Activated CD4-positive, alpha-beta T cell treated with anti-CD3 and anti-CD28 coated beads for 1 hour (primary cell): ENCODE measurements around the gene BST2.

Experiments
- DNase-seq: peaks from one replicate; pipeline ENCODE4 v3.0.0-alpha.2; 2020

The BST2 gene

DNA sequence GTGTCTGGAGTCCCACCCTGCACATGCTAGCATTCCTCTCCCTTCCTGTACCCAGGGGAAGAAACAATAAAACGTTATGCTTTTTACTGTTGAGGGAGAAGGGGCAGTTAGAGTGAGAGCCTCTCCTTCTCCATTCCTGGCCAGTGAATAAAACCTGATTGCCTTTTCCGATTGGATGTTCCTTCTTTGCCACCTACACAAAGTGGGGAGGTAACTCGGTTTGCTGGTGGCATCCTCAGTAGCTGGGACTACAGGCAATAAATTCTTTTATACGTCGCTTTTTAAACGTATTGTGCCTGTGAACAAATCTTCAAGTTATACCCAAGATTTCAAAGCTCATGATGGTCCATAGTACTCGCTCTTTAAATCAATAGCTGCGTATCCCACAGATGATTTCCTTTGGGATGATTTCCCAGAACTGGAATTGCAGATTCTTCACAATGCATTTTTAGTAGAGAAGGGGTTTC, 13.8 kb upstream of the BST2 start:
- no peak for DNase-seq

DNA sequence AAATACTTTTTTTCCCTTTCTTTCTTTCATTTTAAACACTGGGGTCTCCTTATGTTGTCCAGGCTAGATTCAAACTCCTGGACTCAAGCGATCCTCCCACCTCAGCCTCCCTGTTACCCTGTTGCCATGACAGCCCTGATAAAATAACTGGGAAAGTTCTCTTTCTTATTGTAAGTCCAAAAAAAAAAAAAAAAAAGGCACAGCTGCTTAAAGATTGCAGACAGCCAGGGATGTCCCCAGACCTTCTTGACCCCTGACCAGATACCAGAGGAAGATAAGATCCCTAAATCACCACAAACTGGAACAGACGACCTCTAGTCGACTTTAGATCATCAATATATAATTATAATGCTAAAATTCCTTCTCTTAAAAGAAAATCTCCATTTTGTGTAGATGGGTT, 13.3 kb upstream of the BST2 start:
- no peak for DNase-seq

DNA sequence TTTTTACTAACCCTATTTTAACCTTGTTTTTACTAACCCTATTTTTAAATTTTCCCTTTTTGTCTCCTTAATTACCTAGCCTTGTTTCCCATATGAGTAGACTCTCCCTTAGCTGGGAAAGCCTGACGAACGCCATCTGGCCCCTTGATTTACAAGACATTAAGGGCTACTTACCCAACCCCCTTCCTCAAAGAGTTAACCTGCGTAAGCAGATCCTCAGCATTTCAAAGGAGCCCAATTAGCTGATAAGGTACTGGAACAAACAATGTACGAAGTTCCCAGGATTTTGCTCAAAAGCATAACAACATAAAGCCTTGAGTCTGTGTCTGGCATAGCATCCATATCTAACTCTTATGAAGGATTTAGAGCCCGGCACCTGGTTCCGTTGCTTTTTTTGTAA, 9.7 kb upstream of the BST2 start:
- no peak for DNase-seq

DNA sequence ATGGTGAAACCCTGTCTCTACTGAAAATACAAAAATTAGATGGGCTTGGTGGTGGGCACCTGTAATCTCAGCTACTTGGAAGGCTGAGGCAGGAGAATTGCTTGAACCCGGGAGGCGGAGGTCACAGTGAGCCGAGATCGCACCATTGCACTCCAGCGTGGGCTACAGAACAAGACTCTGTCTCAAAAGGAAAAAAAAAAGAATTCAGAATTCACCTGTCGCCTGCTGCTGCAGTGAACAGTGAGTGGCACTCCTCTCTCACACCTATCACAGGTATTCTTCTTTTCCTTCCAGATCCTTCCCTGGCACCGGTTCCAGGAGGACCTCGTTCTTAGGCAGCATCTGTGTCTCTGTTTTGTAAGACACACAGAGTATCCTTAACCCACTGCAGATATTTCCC, 8.7 kb upstream of the BST2 start:
- DNase-seq = no peak

DNA sequence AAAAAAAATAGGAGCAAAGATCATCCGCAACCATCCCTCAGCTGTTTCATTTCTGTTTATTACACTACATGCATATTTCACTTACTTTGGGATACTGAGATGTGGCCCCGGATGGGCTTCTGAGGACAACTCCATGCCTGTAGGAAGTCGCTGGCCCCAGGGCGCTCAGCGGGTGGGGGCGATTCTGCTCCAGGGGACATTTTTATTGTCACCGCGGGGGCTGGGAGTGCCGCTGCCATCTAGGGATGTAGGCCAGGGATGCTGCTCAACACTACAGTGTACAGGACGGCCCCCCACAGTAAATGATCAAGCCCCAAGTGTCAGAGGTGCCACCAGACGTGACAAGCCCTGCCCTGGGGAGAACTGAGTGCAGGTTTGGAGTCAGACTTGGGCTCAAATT, 6.4 kb upstream of the BST2 start:
- no peak for DNase-seq

DNA sequence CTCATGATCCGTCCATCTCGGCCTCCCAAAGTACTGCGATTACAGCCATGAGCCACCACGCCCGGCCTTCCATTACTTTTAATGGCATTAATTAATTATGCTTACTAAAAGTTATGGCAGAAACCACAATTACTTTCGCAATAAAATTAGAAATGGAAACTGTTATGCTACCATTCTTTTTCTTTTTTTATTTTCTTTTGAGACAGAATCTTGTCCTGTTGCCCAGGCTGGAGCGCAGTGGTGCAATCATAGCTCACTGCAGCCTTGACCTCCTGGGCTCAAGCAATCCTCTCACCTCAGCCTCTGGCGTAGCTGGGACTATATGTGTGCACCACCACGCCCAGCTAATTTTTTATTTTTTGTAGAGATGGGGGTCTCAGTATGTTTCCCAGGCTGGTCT, 4.6 kb upstream of the BST2 start:
- no peak for DNase-seq

DNA sequence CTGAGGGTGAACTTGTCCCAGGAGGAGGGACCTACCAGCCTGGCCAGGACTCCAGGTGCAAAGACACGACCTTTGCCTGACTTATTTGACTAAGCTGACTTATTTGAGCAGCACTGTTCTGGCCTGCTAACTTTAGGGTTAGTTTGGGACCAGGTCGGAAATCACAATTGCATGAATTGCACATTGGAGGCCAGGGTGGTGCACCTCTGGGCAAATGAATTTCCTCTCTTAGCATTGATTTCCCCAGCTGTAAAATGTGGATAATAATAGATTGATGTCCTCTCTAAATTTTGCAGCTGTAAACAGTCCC, 1.4 kb upstream of the BST2 start:
- no peak for DNase-seq

DNA sequence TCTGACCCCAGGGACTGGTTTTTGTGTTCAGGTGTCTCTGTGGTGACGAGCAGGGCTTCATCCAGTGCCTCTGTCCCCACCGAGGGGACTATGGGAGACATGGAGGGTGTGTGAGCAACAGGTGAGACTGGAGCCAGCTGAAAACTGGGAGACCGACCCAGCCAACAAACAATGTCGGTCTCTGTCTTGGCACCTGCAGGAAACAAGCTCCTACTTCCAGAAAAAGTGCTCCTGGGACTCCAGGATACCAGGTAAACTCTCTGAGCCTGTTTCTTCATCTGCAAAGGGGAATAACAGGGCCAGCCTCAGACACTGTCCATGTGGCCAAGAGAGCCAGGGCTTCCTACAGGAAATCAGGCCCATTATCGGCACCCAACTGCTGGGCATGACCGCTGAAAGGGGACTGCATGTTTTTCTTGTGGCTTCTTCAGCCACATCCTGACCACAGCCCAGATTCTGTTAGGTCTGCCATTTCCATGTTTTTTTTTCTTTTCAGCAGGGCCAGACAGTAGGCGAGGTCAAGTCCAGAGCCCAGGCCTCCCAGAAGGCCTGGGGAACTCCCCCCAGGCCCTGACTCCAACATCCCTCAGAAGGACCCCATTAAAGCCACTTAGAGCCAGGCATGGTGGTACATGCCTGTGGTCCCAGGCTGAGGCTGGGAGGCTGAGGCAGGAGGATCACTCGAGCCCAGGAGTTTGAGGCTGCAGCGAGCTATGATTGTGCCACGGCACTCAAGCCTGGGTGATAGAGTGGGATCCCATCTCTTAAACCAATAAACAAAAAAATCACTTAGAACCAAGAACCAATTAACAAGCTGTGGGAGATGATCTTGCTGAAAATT, 836 bp upstream of the BST2 start:
- no peak for DNase-seq

DNA sequence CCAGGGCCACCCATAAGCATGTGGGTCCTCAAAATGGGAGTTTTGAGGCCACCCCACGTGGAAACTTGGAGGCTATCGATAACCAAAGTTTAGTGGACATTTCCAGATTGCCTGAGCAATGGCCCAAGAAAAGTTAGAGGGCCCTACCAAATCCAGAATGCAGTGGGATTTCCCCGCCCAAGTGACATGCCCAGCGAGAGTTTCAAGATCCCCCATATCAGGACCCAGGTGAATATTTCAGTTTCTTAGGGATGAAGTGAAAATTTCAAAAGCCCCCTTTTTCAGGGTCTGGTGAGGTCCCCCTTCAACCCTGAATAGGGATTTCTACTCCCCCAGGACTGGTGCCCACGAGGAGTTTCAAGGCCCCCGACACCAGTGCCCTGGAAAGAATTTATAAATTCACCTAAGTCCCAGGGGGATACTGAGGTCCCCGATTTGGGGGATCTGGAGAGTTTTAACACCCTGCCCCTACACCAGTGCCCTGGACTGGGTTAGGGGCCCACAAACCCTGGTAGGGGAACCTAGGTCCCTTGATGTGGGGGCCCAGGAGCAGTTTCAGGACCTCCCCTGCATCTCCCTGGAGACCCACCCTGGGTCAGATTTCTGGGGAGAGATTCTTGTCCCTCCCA, 695 bp downstream of the BST2 start:
- no peak for DNase-seq

DNA sequence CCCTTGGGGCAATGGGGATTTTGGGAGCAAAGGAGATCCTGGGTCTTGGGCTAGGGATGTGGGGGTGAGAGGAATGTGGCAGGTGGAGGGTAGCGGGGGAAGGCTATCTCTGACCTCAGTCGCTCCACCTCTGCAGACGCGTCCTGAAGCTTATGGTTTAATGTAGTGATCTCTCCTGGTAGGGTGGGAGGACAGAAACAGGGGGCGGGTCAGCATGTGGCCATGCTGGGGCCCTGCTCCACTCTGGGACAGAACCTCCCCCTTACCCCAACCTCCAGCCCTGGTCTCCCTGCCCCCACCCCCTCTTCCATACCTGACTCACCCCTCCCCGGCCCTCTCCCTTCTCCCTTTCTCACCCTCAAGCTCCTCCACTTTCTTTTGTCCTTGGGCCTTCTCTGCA, 1.4 kb downstream of the BST2 start:
- no peak for DNase-seq

DNA sequence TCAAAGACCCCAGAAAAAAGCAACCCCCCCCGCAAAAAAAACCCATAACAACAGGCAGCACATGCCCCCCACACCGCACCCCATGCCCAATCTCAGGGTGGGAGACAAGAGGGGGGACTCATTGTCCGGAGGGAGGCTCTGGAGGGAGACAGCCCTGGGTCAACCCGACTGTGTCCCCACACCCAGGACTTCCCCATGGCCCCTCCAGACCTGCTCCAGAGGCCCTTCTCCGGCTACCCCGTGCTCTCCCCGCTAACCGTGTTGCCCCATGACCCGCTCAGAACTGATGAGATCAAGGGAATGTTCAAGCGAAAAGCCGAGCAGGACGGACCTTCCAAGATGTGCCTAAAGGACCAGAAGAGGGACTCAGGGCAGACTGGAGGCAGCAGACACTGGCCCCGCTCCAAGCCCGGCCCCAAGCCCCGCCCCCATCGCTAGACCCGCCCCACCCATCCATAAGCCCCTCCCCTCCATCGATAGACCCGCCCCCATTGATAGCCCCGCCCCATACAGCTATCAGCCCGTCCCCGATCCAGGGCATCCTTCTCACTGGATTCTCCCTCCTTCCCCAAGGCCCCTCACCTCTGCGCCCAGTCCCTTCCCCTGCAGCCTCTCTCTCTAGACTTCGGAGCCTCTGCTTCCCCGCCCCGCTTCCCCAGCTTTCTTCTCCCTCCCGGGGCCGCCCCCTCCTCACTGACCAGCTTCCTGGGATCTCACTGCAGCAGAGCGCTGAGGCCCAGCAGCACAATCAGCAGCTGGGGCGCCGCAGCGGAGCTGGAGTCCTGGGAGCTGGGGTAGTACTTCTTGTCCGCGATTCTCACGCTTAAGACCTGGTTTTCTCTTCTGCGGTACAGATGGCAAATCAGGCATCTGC, 2.2 kb downstream of the BST2 start:
- peak; percentile 41 for DNase-seq

DNA sequence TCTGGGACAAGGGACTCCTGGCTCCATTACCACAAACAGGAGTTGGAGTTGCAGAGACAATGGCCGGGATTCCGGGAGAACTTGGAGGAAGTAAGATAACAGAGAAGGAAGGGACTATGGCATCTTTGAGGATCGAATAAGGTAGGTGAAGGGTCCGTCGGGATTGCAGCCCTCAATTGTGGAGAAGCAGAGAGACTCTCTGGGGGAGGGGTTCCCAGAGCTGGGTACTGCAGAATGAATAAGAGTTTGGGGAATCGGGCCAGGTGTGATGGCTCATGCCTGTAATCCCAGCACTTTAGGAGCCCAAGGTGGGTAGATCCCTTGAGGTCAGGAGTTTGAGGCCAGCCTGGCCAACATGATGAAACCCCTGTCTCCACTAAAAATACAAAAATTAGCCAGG, 3.8 kb downstream of the BST2 start:
- DNase-seq = no peak

DNA sequence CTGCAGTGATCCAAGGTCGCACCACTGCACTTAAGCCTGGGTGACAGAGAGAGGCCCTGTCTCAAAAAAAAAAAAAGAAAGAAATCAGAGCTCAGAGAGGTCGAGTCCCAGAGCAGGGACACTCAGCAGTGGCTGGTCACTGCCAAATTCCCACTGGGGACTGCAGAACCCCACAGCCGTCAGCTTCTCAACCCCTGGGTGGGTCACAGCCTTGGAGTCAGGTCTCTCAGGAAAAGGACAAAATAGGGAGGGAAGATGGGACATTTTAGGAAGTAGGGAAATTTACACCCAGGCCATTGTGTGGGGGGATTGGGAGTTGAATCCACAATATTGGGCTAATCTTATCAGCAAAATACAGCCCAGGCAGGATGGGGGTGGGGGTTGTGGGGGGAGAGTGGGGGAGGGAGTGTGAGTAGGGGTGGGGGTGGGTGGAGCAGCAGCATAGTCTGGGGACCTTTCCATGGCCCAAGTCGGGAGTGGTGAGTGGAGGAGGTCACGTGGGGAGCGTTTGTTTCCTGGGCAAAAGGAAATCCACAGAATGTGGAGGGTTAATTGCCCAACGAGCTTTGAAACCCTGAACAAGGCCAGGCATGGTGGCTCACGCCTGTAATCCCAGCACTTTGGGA, 6.4 kb downstream of the BST2 start:
- DNase-seq = no peak

DNA sequence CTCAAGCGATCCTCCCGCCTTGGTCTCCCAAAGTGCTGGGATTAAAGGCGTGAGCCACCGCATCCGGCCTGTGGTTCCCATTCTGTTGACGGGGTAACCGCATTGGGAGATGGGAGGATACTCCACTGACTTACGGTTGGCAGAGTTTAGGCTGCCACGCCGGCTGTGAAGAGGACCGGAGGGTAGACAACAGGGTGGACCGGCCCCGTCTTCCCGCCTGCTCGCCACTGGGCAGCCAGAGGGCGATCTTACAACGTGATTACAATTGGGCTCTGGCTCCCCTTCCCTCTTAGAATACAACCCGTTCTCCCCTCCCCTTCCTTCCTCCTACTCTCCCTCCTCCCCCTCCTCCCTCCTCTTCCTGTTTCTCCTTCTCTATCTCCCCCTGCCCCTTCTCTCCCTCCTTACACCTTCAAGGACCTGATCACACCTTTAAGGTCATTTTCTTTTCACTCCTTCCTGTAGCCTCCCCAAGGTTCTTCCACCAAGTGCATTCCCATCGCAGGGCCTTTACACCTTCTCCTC, 10.5 kb downstream of the BST2 start:
- peak; percentile 53 for DNase-seq

DNA sequence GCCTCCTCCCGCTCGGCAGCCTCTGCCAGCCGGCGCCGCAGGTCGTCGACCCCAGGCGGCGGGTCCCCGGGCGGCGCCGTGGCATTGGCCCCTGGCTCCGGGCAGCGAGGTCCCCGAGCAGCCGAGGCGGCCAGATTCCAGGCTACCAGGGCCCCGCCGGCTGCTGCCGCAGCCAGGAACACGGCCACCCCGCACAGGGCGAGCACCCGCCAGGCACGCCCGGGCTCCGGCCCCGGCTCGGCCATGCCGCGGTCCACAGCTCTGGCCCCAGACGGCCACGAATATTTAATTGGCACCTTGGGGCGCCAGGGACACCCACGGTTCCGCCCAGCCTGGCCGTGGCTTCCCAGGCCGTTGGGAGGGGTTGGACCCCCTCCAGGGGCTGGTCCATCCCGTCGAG, 11.5 kb downstream of the BST2 start, which contains the start of gene CCDC194:
TSS of gene CCDC194 (minus strand) at position 283 of the 400 bp plus-strand sequence. CDS start at position 245, 38 bp downstream.
- no peak for DNase-seq

DNA sequence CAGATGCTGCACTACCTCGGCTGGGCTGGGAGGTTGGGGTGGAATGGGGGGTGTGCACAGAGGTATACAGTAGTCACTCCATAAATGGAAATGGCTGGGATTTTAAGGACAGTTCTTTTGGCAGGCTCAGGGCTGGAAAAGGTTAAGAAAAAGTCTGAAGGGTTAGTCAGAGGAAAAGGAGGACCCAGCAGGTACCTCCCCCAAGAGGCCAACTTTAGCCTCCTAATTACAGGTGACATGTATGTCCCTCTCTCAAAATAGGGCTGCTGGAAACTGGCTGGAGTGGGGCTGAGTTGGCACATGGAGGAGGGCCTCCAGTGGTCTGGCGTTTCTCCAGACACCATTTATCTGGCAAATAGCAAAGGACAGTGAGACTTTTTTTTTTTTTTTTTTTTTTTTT, 12.4 kb downstream of the BST2 start:
- DNase-seq = no peak

DNA sequence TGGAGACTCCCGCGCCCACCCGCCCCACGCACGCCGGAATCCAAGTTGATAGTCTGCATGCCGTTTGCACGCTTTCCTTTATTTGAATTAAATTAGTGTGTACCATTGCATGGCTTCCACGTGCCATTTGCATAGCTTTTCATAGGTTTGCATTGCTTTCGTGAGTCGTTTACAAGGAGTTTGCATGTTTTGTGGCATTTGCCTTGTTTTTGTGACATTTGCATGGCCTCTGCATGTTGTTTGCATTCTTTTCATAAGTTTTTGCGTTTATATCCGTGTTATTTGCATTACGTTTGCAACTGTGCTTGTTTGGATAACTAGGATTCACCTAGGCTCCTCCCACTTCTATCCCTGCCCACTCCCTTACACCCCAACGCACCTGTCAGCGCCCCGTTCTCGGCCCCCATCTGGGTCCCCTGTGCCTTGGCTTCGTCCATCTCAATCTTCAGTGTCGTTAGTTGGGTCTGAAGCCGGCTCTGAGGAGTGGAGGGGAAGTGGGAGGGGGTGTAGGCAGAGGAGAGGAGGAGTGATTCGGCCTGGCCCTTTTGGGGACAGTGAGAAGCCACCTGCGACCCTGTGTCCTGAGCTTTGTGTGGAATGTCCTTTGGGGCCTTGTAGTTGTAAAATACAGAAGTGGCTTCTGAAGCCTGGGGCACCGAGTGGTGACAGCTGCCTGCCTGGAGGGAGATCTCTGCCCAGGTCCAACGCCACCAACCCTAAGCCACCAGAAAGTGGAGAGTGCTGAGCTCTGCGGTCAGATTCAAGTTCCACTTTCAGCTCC, 13.9 kb downstream of the BST2 start:
- no peak for DNase-seq

DNA sequence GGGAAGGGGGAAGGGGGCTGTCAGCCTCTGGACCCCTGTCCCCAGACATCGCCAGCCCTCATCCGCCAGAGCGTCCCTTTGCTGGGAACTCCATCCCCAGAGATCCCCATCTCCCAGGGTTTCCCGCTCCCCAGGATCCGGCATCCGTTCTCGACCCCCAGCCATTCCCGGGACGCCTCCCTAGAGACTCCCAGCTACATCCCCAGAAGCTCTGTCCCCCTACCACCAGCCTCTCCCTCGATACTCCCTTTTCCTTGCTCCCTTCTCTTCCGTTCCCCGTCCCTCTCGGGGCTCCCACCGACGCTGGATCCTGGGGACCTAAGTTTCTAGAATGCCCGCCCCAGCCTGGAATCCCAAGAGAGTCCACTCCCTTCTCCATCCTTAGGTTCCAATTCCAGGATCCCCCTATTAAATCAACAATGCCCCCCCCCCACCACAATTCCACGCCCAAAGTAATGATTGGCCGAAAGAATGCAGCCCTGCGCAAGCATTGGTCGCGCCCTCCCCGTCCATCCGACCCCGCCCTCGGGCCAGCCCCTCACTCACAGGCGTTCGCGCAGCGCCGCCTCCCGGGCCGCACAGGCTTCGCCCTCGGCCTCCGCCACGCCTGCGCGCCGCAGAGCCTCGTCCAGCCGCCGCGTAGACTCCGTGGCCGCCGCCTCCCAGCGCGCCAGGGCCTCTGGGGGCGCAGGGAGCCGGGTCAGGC, 14.6 kb downstream of the BST2 start:
- DNase-seq = peak; percentile 79

DNA sequence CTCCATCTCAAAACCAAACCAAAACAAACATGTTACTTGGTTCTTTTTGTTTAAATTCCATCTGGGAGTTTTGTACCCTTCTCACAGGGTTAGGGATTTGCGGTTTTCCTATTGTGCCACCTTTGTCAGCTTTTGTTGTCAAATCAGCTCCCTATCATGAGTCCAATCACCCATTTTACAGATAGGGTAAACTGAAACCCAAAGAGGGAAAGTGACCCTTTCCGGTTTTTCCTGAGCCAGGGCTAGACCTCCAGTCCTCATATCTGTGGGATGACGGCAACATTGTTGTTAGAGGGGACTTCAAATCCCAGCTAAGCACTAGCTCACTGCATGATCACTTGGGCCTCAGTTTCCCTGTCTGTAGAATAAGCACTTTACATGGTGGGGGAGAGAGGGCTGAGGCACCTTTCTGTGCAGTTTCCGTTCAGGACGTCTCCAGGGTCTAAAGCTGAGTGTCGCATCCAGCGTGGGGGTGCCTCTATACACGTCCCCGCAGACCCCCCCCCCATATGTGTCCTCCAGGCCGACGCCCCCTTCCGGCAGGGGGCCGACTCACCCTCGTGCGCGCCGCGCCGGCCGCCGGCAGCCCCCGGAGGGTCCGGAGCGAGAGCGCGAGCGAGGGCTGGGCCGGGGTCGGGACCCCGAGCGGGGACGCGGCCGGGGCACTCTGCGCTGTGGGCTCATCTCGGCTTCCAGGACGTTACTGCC, 15.3 kb downstream of the BST2 start:
- DNase-seq = no peak

DNA sequence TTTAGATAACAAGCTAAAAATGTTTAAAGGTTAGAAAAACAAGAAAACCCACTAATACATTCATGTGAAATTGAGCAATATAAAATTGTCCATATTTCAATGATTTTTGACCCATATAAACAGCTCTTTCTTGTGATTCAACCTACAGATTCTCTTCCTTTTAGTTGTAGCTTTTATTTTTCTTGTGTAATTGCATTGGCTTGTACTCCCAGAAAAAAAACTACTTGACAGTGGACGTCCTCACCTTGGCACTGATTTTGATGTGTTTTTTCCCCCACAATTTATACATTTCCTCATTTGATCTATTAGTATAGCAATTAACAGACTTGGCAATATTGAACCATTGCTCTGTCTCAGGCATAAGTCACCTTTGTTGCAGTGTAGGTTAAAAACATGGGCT, 16.1 kb downstream of the BST2 start:
- DNase-seq = no peak
